Measurements from ENCODE around the gene RAD51. TPM values are rescaled to one million over a fixed set of nuclear protein-coding genes. Genes with fewer than 3 reads are reported as not detected.
A peak's percentile ranks its signal among the peaks of the same experiment; 100 is the strongest.
"Not testable (repeated sequence)": the region's sequence is repeated elsewhere in the genome, so short reads cannot be mapped to it uniquely, and the experiment has no call there.

Gene RAD51
- total RNA-seq (ENCODE audit: unreplicated experiment) = 5.0 TPM
- long read RNA-seq, partial matches to known transcripts = 0 of 2 reads
- long read RNA-seq, other reads (novel, unspliced or antisense) = 0 of 2 reads

DNA sequence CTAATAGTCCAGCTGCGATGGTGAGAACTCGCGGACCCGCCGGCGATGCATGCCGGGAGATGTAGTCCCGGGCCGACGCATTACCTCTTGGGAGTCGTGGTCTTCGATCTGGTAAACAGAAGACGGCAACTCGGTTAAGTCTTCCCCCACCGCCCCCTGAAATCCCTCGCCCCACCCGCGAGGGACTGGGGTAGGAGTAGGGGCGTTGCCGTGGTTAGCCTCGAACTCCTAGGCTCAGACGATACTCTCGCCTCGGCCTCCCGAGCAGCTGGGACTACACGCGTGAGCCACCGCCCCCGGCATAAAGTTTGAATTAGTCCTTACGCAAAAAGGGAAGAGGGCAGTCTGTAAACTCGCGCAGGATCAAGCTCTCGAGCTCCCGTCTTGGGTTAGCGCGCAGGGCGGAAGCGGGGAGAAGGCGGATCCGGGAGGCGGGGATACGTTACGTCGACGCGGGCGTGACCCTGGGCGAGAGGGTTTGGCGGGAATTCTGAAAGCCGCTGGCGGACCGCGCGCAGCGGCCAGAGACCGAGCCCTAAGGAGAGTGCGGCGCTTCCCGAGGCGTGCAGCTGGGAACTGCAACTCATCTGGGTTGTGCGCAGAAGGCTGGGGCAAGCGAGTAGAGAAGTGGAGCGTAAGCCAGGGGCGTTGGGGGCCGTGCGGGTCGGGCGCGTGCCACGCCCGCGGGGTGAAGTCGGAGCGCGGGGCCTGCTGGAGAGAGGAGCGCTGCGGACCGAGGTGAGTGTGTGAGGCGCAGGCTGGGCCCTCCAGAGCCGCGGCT is at the start of gene RAD51:
Gene RAD51, plus strand, starts transcription at position 487 of the 781 bp plus-strand sequence. CDS start 3,585 bp downstream, outside the sequence.
- Mint-ChIP-seq H3K36me3 (ENCODE audit: unreplicated experiment) (no peaks in the 10 kb centered on the region), H3K27me3 (ENCODE audit: unreplicated experiment) (peaks cover 4% of the 10 kb centered on the region), H3K4me1 (ENCODE audit: low read depth, unreplicated experiment) (peaks cover 2% of the 10 kb centered on the region), H3K27ac (ENCODE audit: unreplicated experiment) (peak within 1 kb of the TSS; percentile 92), H3K4me3 (ENCODE audit: unreplicated experiment) (peak within 1 kb of the TSS; percentile 96), H3K9me3 (ENCODE audit: unreplicated experiment) (peaks cover 4% of the 10 kb centered on the region)
- DNase-seq = peak; percentile 95
- TF ChIP-seq, protein P1, sequence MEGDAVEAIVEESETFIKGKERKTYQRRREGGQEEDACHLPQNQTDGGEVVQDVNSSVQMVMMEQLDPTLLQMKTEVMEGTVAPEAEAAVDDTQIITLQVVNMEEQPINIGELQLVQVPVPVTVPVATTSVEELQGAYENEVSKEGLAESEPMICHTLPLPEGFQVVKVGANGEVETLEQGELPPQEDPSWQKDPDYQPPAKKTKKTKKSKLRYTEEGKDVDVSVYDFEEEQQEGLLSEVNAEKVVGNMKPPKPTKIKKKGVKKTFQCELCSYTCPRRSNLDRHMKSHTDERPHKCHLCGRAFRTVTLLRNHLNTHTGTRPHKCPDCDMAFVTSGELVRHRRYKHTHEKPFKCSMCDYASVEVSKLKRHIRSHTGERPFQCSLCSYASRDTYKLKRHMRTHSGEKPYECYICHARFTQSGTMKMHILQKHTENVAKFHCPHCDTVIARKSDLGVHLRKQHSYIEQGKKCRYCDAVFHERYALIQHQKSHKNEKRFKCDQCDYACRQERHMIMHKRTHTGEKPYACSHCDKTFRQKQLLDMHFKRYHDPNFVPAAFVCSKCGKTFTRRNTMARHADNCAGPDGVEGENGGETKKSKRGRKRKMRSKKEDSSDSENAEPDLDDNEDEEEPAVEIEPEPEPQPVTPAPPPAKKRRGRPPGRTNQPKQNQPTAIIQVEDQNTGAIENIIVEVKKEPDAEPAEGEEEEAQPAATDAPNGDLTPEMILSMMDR (IDR thresholded peaks at IDR 0.05; ENCODE audit: partially characterized antibody, unreplicated experiment) = no peak

DNA sequence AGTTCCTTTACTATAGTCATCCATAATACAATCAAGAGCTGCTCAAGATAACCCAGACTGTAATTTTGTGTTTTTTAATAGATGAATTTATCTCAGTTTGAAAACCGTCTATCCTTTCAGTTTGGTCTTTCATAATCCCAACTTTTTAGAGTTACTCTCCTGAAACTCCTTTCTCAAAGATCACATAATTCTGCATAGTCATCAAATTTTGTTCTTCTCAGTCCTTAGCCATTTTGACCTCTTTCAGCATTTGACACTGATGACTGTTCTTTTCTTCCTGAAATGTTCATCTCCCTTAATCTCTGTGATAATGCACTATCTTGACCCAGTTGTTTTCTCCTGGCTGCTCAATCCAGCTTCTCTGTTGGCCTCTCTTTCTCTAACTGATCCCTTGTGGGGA is 47.5 kb upstream of the RAD51 start:
- TF ChIP-seq, protein P1 (IDR thresholded peaks at IDR 0.05; ENCODE audit: partially characterized antibody, unreplicated experiment) = no peak
- Mint-ChIP-seq H3K9me3 (ENCODE audit: unreplicated experiment) (no peaks in the 10 kb centered on the region), H3K27ac (ENCODE audit: unreplicated experiment) (no peak overlapping the region), H3K4me3 (ENCODE audit: unreplicated experiment) (no peak overlapping the region), H3K27me3 (ENCODE audit: unreplicated experiment) (no peaks in the 10 kb centered on the region), H3K36me3 (ENCODE audit: unreplicated experiment) (no peaks in the 10 kb centered on the region), H3K4me1 (ENCODE audit: low read depth, unreplicated experiment) (no peaks in the 10 kb centered on the region)
- no peak for DNase-seq

DNA sequence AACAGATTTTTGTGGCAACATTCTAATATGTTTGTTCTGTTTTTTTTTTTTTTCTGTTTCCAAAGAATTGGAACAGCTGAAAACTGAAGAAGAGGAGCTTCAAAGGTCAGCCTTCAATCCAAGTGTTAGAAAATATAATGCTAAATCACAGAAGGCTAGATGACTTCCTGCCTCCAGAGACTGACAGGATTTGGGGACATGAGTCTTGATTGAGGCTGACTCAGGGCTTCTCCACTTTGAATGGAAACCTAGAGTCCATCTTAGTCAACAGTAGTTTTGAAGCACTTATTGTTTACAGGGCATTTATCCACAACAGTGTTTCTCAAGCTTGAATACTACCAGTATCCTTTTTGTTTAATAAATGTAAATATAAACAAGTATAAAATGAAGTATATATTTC is 44.5 kb upstream of the RAD51 start:
- no peak overlapping the region for H3K27ac Mint-ChIP-seq (ENCODE audit: unreplicated experiment)

DNA sequence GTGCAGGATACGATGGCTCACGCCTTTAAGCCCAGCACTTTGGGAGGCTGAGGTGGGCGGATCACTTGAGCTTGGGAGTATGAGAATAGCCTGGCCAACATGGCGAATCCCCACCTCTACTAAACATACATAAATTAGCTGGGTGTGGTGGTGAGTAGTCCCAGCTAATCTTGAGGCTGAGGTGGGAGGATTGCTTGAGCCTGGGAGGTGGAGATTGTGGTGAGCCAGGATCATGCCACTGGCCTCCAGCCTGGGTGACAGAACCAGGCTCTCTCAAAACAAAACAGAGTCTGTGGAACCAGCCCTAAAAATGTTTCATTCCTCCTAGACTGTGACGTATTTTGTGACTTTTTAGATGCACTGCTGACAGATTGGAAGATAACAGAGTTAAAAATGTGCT is 34.3 kb upstream of the RAD51 start:
- no peaks in the 10 kb centered on the region for H3K36me3 Mint-ChIP-seq (ENCODE audit: unreplicated experiment)
- H3K9me3 Mint-ChIP-seq (ENCODE audit: unreplicated experiment) = no peaks in the 10 kb centered on the region
- H3K4me3 Mint-ChIP-seq (ENCODE audit: unreplicated experiment) = no peak overlapping the region
- TF ChIP-seq, protein P1 (IDR thresholded peaks at IDR 0.05; ENCODE audit: partially characterized antibody, unreplicated experiment) = no peak
- H3K27me3 Mint-ChIP-seq (ENCODE audit: unreplicated experiment) = no peaks in the 10 kb centered on the region
- H3K4me1 Mint-ChIP-seq (ENCODE audit: low read depth, unreplicated experiment) = no peaks in the 10 kb centered on the region
- H3K27ac Mint-ChIP-seq (ENCODE audit: unreplicated experiment) = no peak overlapping the region
- no peak for DNase-seq

More for the DNA sequence above, 44.5 kb upstream of the RAD51 start:
- no peak for DNase-seq
- H3K4me3 Mint-ChIP-seq (ENCODE audit: unreplicated experiment) = no peak overlapping the region
- H3K9me3 Mint-ChIP-seq (ENCODE audit: unreplicated experiment) = no peaks in the 10 kb centered on the region
- H3K36me3 Mint-ChIP-seq (ENCODE audit: unreplicated experiment) = no peaks in the 10 kb centered on the region
- H3K27me3 Mint-ChIP-seq (ENCODE audit: unreplicated experiment) = no peaks in the 10 kb centered on the region
- TF ChIP-seq, protein P1 (IDR thresholded peaks at IDR 0.05; ENCODE audit: partially characterized antibody, unreplicated experiment) = no peak
- no peaks in the 10 kb centered on the region for H3K4me1 Mint-ChIP-seq (ENCODE audit: low read depth, unreplicated experiment)

DNA sequence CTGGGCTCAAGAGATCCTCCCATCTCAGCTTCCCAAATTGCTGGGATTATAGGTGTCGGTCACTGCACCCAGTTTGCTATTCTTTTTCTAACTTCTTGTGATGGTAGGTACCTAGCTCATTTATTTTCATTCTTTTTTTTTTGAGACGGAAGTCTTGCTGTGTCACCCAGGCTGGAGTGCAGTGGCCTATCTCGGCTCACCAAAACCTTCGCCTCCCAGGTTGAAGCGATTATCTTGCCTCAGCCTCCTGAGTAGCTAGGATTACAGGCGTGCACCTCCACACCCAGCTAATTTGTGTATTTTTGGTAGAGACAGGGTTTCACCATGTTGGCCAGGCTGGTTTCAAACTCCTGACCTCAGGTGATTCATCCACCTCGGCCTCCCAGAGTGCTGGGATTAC is 30.1 kb upstream of the RAD51 start:
- DNase-seq = no peak
- Mint-ChIP-seq H3K36me3 (ENCODE audit: unreplicated experiment) (no peaks in the 10 kb centered on the region), H3K4me3 (ENCODE audit: unreplicated experiment) (no peak overlapping the region), H3K27ac (ENCODE audit: unreplicated experiment) (no peak overlapping the region), H3K27me3 (ENCODE audit: unreplicated experiment) (no peaks in the 10 kb centered on the region), H3K4me1 (ENCODE audit: low read depth, unreplicated experiment) (no peaks in the 10 kb centered on the region), H3K9me3 (ENCODE audit: unreplicated experiment) (no peaks in the 10 kb centered on the region)
- TF ChIP-seq, protein P1 (IDR thresholded peaks at IDR 0.05; ENCODE audit: partially characterized antibody, unreplicated experiment) = no peak

DNA sequence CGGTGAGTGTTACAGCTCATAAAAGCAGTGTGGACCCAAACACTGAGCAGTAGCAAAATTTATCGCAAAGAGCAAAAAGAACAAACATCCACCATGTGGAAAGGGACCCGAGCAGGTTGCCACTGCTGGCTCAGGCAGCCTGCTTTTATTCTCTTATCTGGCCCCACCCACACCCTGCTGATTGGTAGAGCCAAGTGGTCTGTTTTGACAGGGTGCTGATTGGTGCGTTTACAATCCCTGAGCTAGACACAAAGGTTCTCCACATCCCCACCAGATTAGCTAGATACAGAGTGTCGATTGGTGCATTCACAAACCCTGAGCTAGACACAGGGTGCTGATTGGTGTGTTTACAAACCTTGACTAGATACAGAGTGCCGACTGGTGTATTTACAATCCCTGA is 18.7 kb upstream of the RAD51 start:
- DNase-seq; H3K27me3 Mint-ChIP-seq (ENCODE audit: unreplicated experiment); H3K36me3 Mint-ChIP-seq (ENCODE audit: unreplicated experiment); H3K4me3 Mint-ChIP-seq (ENCODE audit: unreplicated experiment); H3K4me1 Mint-ChIP-seq (ENCODE audit: low read depth, unreplicated experiment); H3K27ac Mint-ChIP-seq (ENCODE audit: unreplicated experiment); H3K9me3 Mint-ChIP-seq (ENCODE audit: unreplicated experiment): not testable (repeated sequence)

DNA sequence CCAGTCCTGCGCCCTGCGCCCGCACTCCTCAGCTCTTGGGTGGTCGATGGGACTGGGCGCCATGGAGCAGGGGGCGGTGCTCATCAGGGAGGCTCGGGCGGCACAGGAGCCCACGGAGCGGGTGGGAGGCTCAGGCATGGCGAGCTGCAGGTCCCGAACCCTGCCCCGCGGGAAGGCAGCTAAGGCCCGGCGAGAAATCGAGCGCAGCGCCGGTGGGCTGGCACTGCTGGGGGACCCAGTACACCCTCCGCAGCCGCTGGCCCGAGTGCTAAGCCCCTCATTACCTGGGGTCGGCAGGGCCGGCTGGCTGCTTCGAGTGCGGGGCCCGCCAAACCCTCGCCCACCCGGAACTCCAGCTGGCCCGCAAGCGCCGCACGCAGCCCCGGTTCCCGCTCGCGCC is 18.1 kb upstream of the RAD51 start:
- not testable (repeated sequence) for H3K27me3 Mint-ChIP-seq (ENCODE audit: unreplicated experiment); H3K36me3 Mint-ChIP-seq (ENCODE audit: unreplicated experiment); H3K4me1 Mint-ChIP-seq (ENCODE audit: low read depth, unreplicated experiment); H3K9me3 Mint-ChIP-seq (ENCODE audit: unreplicated experiment); H3K27ac Mint-ChIP-seq (ENCODE audit: unreplicated experiment); H3K4me3 Mint-ChIP-seq (ENCODE audit: unreplicated experiment); DNase-seq
